WTC11 (cell line): Measurements from ENCODE around the gene ADAM8.

ENCODE experiments used
- ATF3 ChIP-seq: sonication (generic); formaldehyde crosslinking; conservative IDR thresholded peaks from 2 replicates; pipeline ENCODE4 v1.8.1; 2022; ENCODE audit warnings: mild to moderate bottlenecking, missing genetic modification reagents
- CTCF ChIP-seq: fragments of 200-600 bp; IDR thresholded peaks from 2 replicates; pipeline ENCODE4 v1.8.0; 2022; ENCODE audit warnings: antibody characterized with exemption
- E2F4 ChIP-seq: sonication (generic); formaldehyde crosslinking; IDR thresholded peaks from 2 replicates; pipeline ENCODE4 v1.8.1; 2022; ENCODE audit warnings: low read depth, mild to moderate bottlenecking, moderate library complexity, missing genetic modification reagents, borderline replicate concordance
- TF ChIP-seq, protein P1 (sequence below): sonication (generic); formaldehyde crosslinking; IDR thresholded peaks from 2 replicates; pipeline ENCODE4 v1.8.0; 2023; ENCODE audit warnings: mild to moderate bottlenecking, missing genetic modification reagents

DNA sequence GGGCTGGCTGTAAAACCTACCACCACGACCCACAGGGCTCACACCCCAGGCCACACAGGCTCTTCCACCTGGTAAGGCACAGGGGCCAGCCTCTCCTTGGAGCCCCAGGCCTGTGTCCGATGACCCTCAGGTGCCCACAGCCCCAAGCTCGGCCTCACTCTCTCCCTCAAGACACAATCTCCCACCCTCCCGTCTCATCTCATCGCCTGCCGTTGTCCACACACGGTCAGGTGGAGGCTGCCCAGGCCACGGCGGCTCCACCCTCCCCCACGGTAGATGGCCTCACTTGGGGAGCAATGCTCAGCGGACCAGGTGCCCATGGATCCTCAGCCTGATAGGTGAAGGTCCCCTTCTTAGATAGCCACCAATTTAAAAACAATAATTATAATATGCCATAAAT lies 55.3 kb downstream of the ADAM8 start:
- TF ChIP-seq, protein P1, sequence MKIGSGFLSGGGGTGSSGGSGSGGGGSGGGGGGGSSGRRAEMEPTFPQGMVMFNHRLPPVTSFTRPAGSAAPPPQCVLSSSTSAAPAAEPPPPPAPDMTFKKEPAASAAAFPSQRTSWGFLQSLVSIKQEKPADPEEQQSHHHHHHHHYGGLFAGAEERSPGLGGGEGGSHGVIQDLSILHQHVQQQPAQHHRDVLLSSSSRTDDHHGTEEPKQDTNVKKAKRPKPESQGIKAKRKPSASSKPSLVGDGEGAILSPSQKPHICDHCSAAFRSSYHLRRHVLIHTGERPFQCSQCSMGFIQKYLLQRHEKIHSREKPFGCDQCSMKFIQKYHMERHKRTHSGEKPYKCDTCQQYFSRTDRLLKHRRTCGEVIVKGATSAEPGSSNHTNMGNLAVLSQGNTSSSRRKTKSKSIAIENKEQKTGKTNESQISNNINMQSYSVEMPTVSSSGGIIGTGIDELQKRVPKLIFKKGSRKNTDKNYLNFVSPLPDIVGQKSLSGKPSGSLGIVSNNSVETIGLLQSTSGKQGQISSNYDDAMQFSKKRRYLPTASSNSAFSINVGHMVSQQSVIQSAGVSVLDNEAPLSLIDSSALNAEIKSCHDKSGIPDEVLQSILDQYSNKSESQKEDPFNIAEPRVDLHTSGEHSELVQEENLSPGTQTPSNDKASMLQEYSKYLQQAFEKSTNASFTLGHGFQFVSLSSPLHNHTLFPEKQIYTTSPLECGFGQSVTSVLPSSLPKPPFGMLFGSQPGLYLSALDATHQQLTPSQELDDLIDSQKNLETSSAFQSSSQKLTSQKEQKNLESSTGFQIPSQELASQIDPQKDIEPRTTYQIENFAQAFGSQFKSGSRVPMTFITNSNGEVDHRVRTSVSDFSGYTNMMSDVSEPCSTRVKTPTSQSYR (CRISPR knock-in tag): no peak
- TF ChIP-seq CTCF (no peak), ATF3 (CRISPR knock-in tag) (no peak), E2F4 (CRISPR knock-in tag) (no peak)
